Aorta (tissue), 5 donors: ENCODE data around the gene HOXC6. TPM values are rescaled to one million over a fixed set of nuclear protein-coding genes. Genes with fewer than 3 reads are reported as not detected.
A peak's percentile ranks its signal among the peaks of the same experiment; 100 is the strongest.

Experiments used
- ATAC-seq: fragments of 200-7000 bp; cut with Tn5 transposase; one replicate; pipeline ENCODE4 v1.9.1; 2022; ENCODE audit warnings: moderate library complexity; ENCODE audit not compliant: low FRiP score
- DNase-seq, 2 donors: peaks; one replicate each; pipeline ENCODE4 v3.0.0-alpha.2; 2020
- H3K27ac ChIP-seq, 2 donors: one replicate each; pipeline ENCODE4 v1.5.1; 2013; ENCODE audit warnings: low read length in 2 of 2, mild to moderate bottlenecking in 2 of 2, moderate library complexity in 2 of 2, control low read depth in 1 of 2, inconsistent platforms in 1 of 2, low read depth in 1 of 2
- H3K27me3 ChIP-seq, 2 donors: one replicate each; pipeline ENCODE4 v1.6.1; 2013; ENCODE audit warnings: control low read depth in 1 of 2, low read length in 1 of 2, mild to moderate bottlenecking in 1 of 2, moderate library complexity in 1 of 2; ENCODE audit not compliant: insufficient read depth in 2 of 2, control insufficient read depth in 1 of 2
- H3K36me3 ChIP-seq, 2 donors: one replicate each; pipeline ENCODE4 v1.6.1; 2013; ENCODE audit warnings: control low read depth in 1 of 2, low read length in 1 of 2, mild to moderate bottlenecking in 1 of 2; ENCODE audit not compliant: insufficient read depth in 2 of 2, control insufficient read depth in 1 of 2
- H3K4me1 ChIP-seq, 2 donors: one replicate each; pipeline ENCODE4 v1.6.1; 2013; ENCODE audit warnings: low read length in 2 of 2, control low read depth in 1 of 2, mild to moderate bottlenecking in 1 of 2, moderate library complexity in 1 of 2; ENCODE audit not compliant: insufficient read depth in 2 of 2, control insufficient read depth in 1 of 2
- H3K4me3 ChIP-seq, 2 donors: one replicate each; pipeline ENCODE4 v1.5.1; 2013; ENCODE audit warnings: low read length in 2 of 2, control low read depth in 1 of 2, mild to moderate bottlenecking in 1 of 2
- H3K9me3 ChIP-seq: one replicate; pipeline ENCODE4 v1.6.1; 2013; ENCODE audit warnings: mild to moderate bottlenecking, low read length; ENCODE audit not compliant: control insufficient read depth
- WGBS, 2 donors: extraction: QIAGEN DNeasy Blood & Tissue Kit; methylation state at CpG; one replicate each; pipeline ENCODE4 v1.1.7; 2013; 5-methylcytosine and 5-hydroxymethylcytosine counted together
- intact Hi-C, 2 donors: fragments of 100-400 bp; cut with DNase I; formaldehyde crosslinking; loops; one replicate each; pipeline versions ENCODE4 v1.14.2 to v1.15.0; 2022
- polyA plus RNA-seq, 2 donors: library from polyadenylated mRNA; stranded (reverse); fragments of 200-250 nt; gene quantifications; one replicate each; pipeline ENCODE4 v1.2.3, GENCODE V29; 2013
- total RNA-seq, 2 donors: library from RNA; stranded (reverse); fragmentation: NEBNext Ultra II Directional; extraction: Animal tissue kit (Norgen Biotek cat#: 25700); gene quantifications; one replicate each; pipeline ENCODE4 v1.2.1, GENCODE V29; 2021
- donor health status: healthy with polysubstance abuse.
- donor health status: Bipolar disorder and iron deficiency.
- donor health status: DM: no; HTN: no; CAD: no.
- donor health status: DM: no; HTN: no; CAD: no.
- donor health status: DM: yes; HTN: yes; CAD: no.

The HOXC6 gene
- total and polyA plus RNA-seq, 4 donors = 1.5 to 17.1 (median 9.0) TPM

DNA sequence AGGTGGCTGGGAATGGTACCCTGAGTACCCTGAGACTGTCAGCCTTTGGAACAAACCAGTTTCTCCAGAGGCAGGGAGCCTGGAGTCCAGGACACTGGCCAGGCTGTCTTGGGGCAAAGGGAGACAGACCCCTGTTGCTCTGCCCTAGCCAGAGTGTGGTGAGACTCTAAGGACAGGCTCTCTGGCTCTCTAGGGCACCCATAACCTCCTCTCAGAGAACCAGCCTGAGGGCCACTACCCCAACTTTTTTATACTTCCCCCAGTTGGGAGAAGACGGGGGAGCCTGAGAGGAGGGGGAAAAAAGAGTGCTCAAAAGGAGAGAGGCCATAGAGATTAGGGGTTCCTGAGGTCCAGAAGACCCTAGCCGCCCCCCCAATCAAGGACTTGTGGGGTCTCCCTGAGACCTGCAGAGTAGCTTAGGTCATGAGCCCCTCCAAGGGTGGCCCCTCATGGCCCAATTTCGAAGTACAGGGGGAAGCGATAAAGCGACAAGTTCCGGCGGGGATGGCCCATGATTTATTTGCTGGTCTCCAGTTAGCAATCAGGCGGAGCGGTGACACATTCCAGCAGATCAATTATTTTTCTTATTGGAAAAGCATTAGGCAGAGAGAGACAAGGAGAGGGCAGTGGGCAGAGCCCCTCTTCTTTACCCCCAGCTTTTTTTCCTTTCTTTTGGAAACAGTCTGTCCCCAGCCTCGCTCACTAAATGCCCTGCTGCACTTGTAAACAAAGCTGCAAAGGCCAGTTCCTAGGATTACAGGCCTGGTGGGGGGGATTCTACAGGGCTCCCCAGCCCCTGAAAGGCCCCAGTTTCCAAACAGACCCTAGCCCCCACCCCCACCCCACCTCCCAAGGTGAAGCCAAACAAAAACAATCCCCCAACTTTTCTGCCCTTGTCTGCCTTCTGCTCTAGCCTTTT, 17.9 kb upstream of the HOXC6 start:
- WGBS, 2 donors = 59 to 67% methylated on average over 10 of the region's 10 CpGs

DNA sequence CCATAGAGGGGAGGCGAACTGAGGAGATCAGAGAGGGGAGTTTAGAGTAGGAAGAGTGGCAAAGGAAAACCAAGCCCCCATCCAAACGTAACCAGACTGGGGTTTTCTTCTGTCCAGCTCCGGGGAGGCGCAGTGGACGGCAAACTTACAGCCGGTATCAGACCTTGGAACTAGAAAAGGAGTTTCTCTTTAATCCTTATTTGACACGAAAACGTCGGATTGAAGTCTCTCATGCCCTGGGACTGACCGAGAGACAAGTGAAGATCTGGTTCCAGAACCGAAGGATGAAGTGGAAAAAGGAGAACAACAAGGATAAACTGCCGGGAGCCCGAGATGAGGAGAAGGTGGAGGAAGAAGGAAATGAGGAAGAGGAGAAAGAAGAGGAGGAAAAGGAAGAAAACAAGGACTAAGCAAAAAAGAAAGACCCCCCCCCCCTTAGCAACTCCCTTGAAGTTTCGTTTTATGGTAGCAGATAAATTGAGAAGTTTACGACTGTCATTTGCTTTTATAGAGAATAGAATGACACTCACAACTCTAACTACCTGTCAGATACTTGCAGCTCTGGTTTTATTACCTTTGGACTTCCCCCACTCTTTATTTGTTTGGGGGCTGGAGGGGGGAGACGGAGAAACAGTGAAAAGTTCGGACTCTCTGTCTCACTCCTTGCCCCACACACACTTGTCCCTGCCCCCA, 17.1 kb upstream of the HOXC6 start:
- WGBS, 2 donors = 54 to 64% methylated on average over 17 of the region's 17 CpGs
- intact Hi-C loops = no loop called here

More for the DNA sequence above, 17.9 kb upstream of the HOXC6 start:
- Histone ChIP-seq H3K4me3 (no peak overlapping the region), H3K4me1 (no peaks in the 10 kb centered on the region), H3K27ac (no peak overlapping the region), H3K36me3 (no peaks in the 10 kb centered on the region), H3K27me3 (no peaks in the 10 kb centered on the region), H3K9me3 (no peaks in the 10 kb centered on the region)
- DNase-seq = peak in 1 of 2 donors; percentile 34
- intact Hi-C loops = no loop called here
- ATAC-seq = no peak

DNA sequence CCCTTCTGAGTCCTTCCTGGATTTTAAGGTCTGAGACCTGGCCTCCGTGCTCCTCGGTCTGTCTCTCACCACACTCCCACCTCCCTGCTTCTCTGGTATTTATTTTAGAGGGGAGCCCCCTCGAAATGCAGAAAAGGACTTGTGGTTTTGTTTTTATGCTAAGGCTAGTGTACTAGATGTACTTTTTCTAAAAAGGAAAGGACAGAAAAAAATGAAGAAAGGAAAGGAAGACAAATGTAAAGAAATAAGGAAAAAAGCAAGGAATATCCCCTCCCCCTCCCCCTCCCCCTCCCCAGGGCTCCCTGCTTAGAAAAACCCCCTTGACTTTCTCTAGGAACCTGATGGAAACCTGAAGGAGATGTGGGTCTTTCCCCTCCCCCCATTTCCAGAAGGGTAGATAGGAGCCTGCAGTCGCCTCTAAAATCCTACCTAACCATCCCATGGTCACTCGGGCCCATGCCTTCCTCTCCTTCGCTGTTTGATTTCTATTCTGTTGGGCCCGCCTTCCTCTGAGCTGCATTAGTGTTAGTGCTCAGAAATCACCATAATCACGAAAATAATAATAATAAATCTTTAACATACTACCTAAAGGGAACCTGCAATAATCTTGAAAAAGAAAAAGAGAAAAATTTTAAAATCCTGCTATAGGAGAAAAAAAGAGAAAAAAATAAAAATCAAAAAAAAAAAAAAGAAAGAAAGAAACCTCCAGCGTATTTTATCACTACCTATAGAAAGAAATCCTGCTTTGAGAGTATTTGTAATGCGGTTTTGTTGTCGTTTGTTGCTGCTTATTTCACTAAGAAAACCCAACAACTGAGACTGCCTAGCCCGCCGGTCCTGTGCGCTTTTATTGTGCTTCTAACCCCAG, 16.3 kb upstream of the HOXC6 start:
- ATAC-seq (no peak), DNase-seq (no peak)
- Histone ChIP-seq H3K4me3 (no peak overlapping the region), H3K27ac (no peak overlapping the region), H3K36me3 (no peaks in the 10 kb centered on the region), H3K4me1 (no peaks in the 10 kb centered on the region), H3K27me3 (no peaks in the 10 kb centered on the region), H3K9me3 (no peaks in the 10 kb centered on the region)
- WGBS, 2 donors = 66 to 77% methylated on average over 14 of the region's 14 CpGs
- intact Hi-C loops = no loop called here

More for the DNA sequence above, 17.1 kb upstream of the HOXC6 start:
- Histone ChIP-seq H3K9me3 (no peaks in the 10 kb centered on the region), H3K4me1 (no peaks in the 10 kb centered on the region), H3K27ac (no peak overlapping the region), H3K36me3 (no peaks in the 10 kb centered on the region), H3K4me3 (no peak overlapping the region), H3K27me3 (no peaks in the 10 kb centered on the region)
- no peak for ATAC-seq
- peak in 1 of 2 donors; percentile 20 for DNase-seq

DNA sequence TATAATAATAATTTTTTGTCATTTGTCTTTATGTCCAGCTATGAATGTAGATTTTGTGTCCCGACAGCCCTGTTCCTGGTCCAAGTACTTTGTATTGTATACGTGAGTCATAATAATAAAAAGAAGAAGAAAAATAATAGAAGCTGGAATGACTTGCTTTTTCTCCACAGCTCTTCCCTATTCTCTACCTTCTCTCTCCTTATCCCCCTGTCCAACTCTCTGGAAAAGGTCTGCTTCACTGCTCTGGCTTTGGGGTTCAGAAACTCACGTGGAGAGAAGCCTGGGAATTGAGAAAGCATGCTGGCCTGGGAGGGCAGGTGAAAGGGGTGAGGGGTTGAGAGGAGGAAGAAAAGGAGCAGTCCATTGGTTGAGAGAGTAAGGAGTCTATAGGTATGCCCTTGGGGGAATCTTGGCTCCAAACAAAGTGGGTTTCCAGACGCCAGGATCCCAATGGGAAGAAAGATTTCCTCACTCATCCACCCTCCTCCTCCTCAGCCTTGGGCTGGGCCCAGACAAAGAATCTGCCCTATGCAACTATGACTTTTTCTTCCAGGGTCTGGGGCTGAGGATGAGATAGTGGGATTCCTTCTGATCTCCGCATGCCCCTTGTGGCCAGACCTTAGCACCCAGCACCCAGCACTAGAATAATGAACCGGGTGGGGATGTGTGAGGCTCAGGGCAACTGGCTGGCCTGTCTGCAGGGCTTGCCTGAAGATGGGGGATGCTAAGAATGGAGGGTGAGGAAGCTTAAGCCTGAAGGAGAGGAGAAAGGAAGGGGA, 15.4 kb upstream of the HOXC6 start:
- intact Hi-C loops = no loop called here
- H3K27me3 ChIP-seq = no peaks in the 10 kb centered on the region
- H3K9me3 ChIP-seq = no peaks in the 10 kb centered on the region
- no peak overlapping the region for H3K27ac ChIP-seq
- ATAC-seq = no peak
- no peak overlapping the region for H3K4me3 ChIP-seq
- H3K36me3 ChIP-seq = no peaks in the 10 kb centered on the region
- no peaks in the 10 kb centered on the region for H3K4me1 ChIP-seq
- 68 to 71% methylated on average over 6 of the region's 6 CpGs for WGBS, 2 donors
- DNase-seq = peak in 1 of 2 donors; percentile 24

DNA sequence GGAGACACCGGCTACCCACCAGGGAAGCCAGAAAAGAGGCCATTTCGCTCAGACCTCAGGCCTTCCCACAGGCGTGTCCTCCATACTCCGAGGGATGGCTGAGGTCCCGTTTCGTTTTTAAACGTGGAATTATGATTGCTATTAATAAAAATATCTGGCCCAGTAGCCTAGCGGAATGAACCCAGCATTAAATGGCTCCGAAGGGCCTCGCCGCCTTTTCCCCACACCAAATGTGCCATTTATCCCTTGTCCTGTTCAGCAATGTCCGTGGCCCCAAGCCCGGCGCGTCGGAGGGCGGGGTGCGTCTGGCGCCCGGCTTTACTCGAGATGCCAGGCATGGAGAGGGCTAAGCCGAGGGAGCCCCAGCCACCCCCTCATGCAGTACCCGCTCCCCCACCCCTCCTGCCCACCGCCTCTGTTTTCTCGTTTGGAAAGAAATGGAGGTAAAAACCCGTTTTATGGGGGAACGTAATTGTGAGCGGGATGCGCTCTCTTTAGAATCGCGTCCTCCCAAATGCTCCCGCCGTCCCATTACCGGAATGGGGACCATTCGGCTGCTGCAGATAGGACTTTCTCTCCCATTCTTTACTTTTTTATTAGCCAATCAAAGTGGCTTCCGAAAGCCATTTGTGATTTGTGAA, 13.7 kb upstream of the HOXC6 start:
- H3K36me3 ChIP-seq = no peaks in the 10 kb centered on the region
- H3K4me1 ChIP-seq = no peaks in the 10 kb centered on the region
- peak overlapping the region in 1 of 2 donors; percentile 32 for H3K27ac ChIP-seq
- DNase-seq (peak in 1 of 2 donors; percentile 48), ATAC-seq (no peak)
- H3K4me3 ChIP-seq = no peak overlapping the region
- 32 to 48% methylated on average over 36 of the region's 36 CpGs for WGBS, 2 donors
- no peaks in the 10 kb centered on the region for H3K27me3 ChIP-seq
- no peaks in the 10 kb centered on the region for H3K9me3 ChIP-seq
- intact Hi-C loops = no loop called here

DNA sequence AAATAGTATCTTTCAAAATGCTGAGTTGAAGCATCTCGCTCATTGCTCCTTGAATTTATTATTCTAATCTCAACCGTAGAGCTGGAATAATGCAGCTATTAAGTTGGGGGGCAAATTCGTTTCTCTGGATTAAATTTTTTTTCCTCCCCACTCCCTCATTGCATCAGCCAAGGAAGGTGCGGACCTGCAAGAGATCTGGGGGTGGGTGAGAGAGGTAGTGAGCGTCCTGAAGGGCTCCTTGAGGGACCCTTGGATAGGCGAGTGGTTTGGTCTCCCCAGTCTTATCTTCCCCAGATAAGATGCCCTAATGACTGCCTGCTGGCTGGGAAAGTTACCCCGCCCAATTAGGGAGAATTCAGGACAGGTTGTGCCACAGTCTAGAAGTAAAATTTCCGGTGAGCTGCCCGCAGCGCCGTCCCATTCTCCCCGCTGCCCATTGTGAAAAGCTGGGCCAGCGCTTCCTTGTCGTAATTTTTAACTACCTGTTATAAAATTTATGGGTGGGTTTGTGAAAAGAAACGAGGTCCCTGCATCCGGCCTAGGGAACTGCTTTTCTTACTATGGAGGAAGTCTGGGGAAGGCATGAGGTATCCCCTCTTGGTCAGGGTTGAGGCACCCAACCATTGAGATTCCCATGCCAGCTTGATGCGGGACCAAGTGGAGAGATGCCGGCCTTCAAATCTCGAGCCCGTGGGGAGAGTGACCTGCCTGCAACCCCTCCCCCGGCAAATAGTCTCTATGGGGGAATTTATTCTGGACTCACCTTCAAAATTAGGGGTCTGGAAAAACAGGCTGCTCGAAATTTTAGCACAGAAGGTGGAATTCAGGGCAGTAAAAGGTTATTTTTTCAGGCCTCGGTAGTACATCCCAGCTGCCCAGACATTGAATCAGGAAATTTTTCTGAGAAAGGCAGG, 13.0 kb upstream of the HOXC6 start:
- ATAC-seq (no peak), DNase-seq (peak in 1 of 2 donors; percentile 36)
- H3K4me1 ChIP-seq = no peaks in the 10 kb centered on the region
- intact Hi-C loops = no loop called here
- no peaks in the 10 kb centered on the region for H3K27me3 ChIP-seq
- no peaks in the 10 kb centered on the region for H3K9me3 ChIP-seq
- H3K4me3 ChIP-seq = no peak overlapping the region
- 63 to 77% methylated on average over 23 of the region's 23 CpGs for WGBS, 2 donors
- no peak overlapping the region for H3K27ac ChIP-seq
- H3K36me3 ChIP-seq = no peaks in the 10 kb centered on the region

DNA sequence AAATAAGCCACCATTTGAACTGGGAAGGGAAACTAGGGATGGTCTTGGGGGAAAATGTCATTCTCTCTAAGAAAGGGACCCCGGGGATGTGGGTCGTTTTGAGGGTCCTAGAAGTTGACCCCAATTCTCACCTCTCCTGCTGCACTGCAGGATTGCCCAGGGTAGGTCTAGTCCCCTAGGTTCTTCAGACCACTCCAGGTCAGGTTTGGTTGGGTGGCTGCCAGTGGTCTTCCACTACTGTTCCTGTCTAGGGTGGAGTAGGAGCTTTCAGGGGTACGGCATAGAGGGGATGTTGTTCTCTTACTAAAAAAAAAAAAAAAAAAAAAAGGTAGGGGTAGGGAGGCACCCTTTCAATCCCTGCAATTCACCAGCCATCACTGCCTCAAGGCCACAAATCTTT, 12.2 kb upstream of the HOXC6 start:
- ATAC-seq (no peak), DNase-seq (peak in 1 of 2 donors; percentile 44)
- Histone ChIP-seq H3K36me3 (no peaks in the 10 kb centered on the region), H3K4me3 (no peak overlapping the region), H3K27ac (no peak overlapping the region), H3K4me1 (no peaks in the 10 kb centered on the region), H3K27me3 (no peaks in the 10 kb centered on the region), H3K9me3 (no peaks in the 10 kb centered on the region)
- intact Hi-C loops = no loop called here
- WGBS, 2 donors = 53 to 77% methylated on average over 3 of the region's 3 CpGs
